A172 (cell line): ENCODE data around the gene PUS7. TPM values are rescaled to one million over a fixed set of nuclear protein-coding genes. Genes with fewer than 3 reads are reported as not detected.
"Not testable (repeated sequence)": the region's sequence is repeated elsewhere in the genome, so short reads cannot be mapped to it uniquely, and the experiment has no call there.

Experiments
- DNase-seq: peaks from one replicate; pipeline ENCODE4 v3.0.0-alpha.2; 2015; ENCODE audit warnings: low spot score
- total RNA-seq: library from RNA; depleted of rRNA; stranded (reverse); fragments of >200 nt; shearing (Covaris generic); gene quantifications from 2 replicates; pipeline ENCODE4 v1.2.3, GENCODE V29; 2014; rRNA removed

The PUS7 gene
- total RNA-seq = 27.8 and 29.5 TPM in 2 replicates

- DNase-seq = peak; percentile 77
These were observed at the start of gene PUS7 for GRCh38 chr7:105521717-105522463. Gene PUS7, minus strand, starts transcription at chr7:105522271. Its CDS starts 13,759 bp downstream, at chr7:105508512.

GRCh38 chr7:105567821-105568220, 45.8 kb upstream of the PUS7 start:
- DNase-seq = no peak

GRCh38 chr7:105567024-105567423, 45.0 kb upstream of the PUS7 start:
- no peak for DNase-seq

- no peak for DNase-seq
These were observed 43.1 kb upstream of the PUS7 start for GRCh38 chr7:105565190-105565589.

- no peak for DNase-seq
These were observed 37.9 kb upstream of the PUS7 start for GRCh38 chr7:105559926-105560325.

GRCh38 chr7:105538339-105538738, 16.3 kb upstream of the PUS7 start:
- no peak for DNase-seq

GRCh38 chr7:105532709-105533460, 10.8 kb upstream of the PUS7 start:
- DNase-seq = no peak

GRCh38 chr7:105531792-105532671, 10.0 kb upstream of the PUS7 start, which contains the start of gene RINT1:
Gene RINT1, plus strand, starts transcription at chr7:105532201. Its CDS starts 115 bp downstream, at chr7:105532316.
- DNase-seq = peak; percentile 89

- DNase-seq = no peak
These were observed 8.5 kb upstream of the PUS7 start for GRCh38 chr7:105530546-105530945.

- DNase-seq = no peak
These were observed 8.1 kb upstream of the PUS7 start for GRCh38 chr7:105530126-105530525.

GRCh38 chr7:105527737-105528136, 5.7 kb upstream of the PUS7 start:
- not testable (repeated sequence) for DNase-seq

GRCh38 chr7:105524840-105525239, 2.8 kb upstream of the PUS7 start:
- DNase-seq = no peak

GRCh38 chr7:105524423-105524822, 2.4 kb upstream of the PUS7 start:
- not testable (repeated sequence) for DNase-seq

GRCh38 chr7:105521027-105521716, 899 bp downstream of the PUS7 start:
- peak; percentile 50 for DNase-seq

GRCh38 chr7:105520620-105521019, 1.5 kb downstream of the PUS7 start:
- not testable (repeated sequence) for DNase-seq

GRCh38 chr7:105519353-105519752, 2.7 kb downstream of the PUS7 start:
- no peak for DNase-seq

- DNase-seq = not testable (repeated sequence)
These were observed 6.5 kb downstream of the PUS7 start for GRCh38 chr7:105515610-105516009.

GRCh38 chr7:105512926-105513526, 9.0 kb downstream of the PUS7 start:
- no peak for DNase-seq

GRCh38 chr7:105512415-105512814, 9.7 kb downstream of the PUS7 start:
- no peak for DNase-seq

GRCh38 chr7:105502173-105502572, 19.9 kb downstream of the PUS7 start:
- no peak for DNase-seq

- DNase-seq = no peak
These were observed 25.1 kb downstream of the PUS7 start for GRCh38 chr7:105497016-105497415.
